Esophagus (tissue), 2 donors: ENCODE results near the gene YIF1A. TPM values are rescaled to one million over a fixed set of nuclear protein-coding genes. Genes with fewer than 3 reads are reported as not detected.
"Not testable (repeated sequence)": the region's sequence is repeated elsewhere in the genome, so short reads cannot be mapped to it uniquely, and the experiment has no call there.

Experiments used
- H3K27ac ChIP-seq, 2 donors: one replicate each; pipeline ENCODE4 v1.5.1; 2013; ENCODE audit warnings: low read depth in 2 of 2, mild to moderate bottlenecking in 2 of 2, inconsistent platforms in 1 of 2, low read length in 1 of 2, moderate library complexity in 1 of 2
- H3K27me3 ChIP-seq, 2 donors: one replicate each; pipeline ENCODE4 v1.6.1; 2013; ENCODE audit warnings: low read length in 2 of 2, control low read depth in 1 of 2, mild to moderate bottlenecking in 1 of 2; ENCODE audit not compliant: insufficient read depth in 2 of 2, control insufficient read depth in 1 of 2
- H3K36me3 ChIP-seq, 2 donors: one replicate each; pipeline ENCODE4 v1.6.1; 2013; ENCODE audit warnings: low read length in 1 of 2; ENCODE audit not compliant: control insufficient read depth in 2 of 2, insufficient read depth in 2 of 2
- H3K4me1 ChIP-seq, 2 donors: one replicate each; pipeline ENCODE4 v1.6.1; 2013; ENCODE audit warnings: low read length in 1 of 2; ENCODE audit not compliant: control insufficient read depth in 2 of 2, insufficient read depth in 2 of 2
- H3K4me3 ChIP-seq, 2 donors: one replicate each; pipeline ENCODE4 v1.5.1; 2013; ENCODE audit warnings: low read length in 2 of 2, mild to moderate bottlenecking in 2 of 2, low read depth in 1 of 2, moderate library complexity in 1 of 2
- H3K9me3 ChIP-seq, 2 donors: one replicate each; pipeline ENCODE4 v1.6.1; 2013; ENCODE audit warnings: mild to moderate bottlenecking in 2 of 2, low read depth in 1 of 2, low read length in 1 of 2, moderate library complexity in 1 of 2; ENCODE audit not compliant: control insufficient read depth in 2 of 2, insufficient read depth in 1 of 2
- WGBS, 2 donors: extraction: QIAGEN DNeasy Blood & Tissue Kit; methylation state at CpG; one replicate each; pipeline ENCODE4 v1.1.7; 2013; 5-methylcytosine and 5-hydroxymethylcytosine counted together
- polyA plus RNA-seq, 2 donors: library from polyadenylated mRNA; stranded (reverse); fragments of 200-250 nt; gene quantifications; one replicate each; pipeline ENCODE4 v1.2.3, GENCODE V29; 2013
- donor health status: healthy with polysubstance abuse.
- donor health status: Bipolar disorder and iron deficiency.

YIF1A gene
- polyA plus RNA-seq, 2 donors: 51.6 to 63.1 TPM

- WGBS, 2 donors: 76 to 79% methylated on average over 6 of the region's 6 CpGs
These were observed 35.9 kb downstream of the YIF1A start for GRCh38 chr11:66253081-66253480.

GRCh38 chr11:66251809-66252208 is 37.1 kb downstream of the YIF1A start:
- H3K27ac ChIP-seq: no peak overlapping the region
- no peak overlapping the region for H3K4me3 ChIP-seq
- WGBS, 2 donors: 72 to 82% methylated on average over 7 of the region's 7 CpGs
- no peaks in the 10 kb centered on the region for H3K9me3 ChIP-seq
- peaks cover 0 to 2% of the 10 kb centered on the region in 2 donors for H3K4me1 ChIP-seq
- peaks cover 0 to 1% of the 10 kb centered on the region in 2 donors for H3K36me3 ChIP-seq
- H3K27me3 ChIP-seq: no peaks in the 10 kb centered on the region

More at GRCh38 chr11:66253081-66253480, 35.9 kb downstream of the YIF1A start:
- not testable (repeated sequence) for H3K9me3 ChIP-seq, H3K4me1 ChIP-seq, H3K27me3 ChIP-seq, H3K27ac ChIP-seq, H3K36me3 ChIP-seq, H3K4me3 ChIP-seq

- Histone ChIP-seq H3K36me3 (peaks cover 0 to 12% of the 10 kb centered on the region in 2 donors), H3K9me3 (no peaks in the 10 kb centered on the region), H3K27me3 (no peaks in the 10 kb centered on the region), H3K27ac (no peak overlapping the region), H3K4me3 (no peak overlapping the region), H3K4me1 (no peaks in the 10 kb centered on the region)
- 88 to 89% methylated on average over 6 of the region's 6 CpGs for WGBS, 2 donors
These were observed 40.0 kb downstream of the YIF1A start for GRCh38 chr11:66248903-66249302.

- no peaks in the 10 kb centered on the region for H3K4me1 ChIP-seq
- no peaks in the 10 kb centered on the region for H3K9me3 ChIP-seq
- no peak overlapping the region for H3K4me3 ChIP-seq
- no peak overlapping the region for H3K27ac ChIP-seq
- 86 to 88% methylated on average over 3 of the region's 3 CpGs for WGBS, 2 donors
- no peaks in the 10 kb centered on the region for H3K27me3 ChIP-seq
- H3K36me3 ChIP-seq: peaks cover 0 to 18% of the 10 kb centered on the region in 2 donors
These were observed 41.1 kb downstream of the YIF1A start for GRCh38 chr11:66247801-66248200.

- 88 to 89% methylated on average over 4 of the region's 4 CpGs for WGBS, 2 donors
- H3K36me3 ChIP-seq: peaks cover 0 to 23% of the 10 kb centered on the region in 2 donors
- no peak overlapping the region for H3K4me3 ChIP-seq
- no peaks in the 10 kb centered on the region for H3K9me3 ChIP-seq
- H3K27me3 ChIP-seq: no peaks in the 10 kb centered on the region
- no peaks in the 10 kb centered on the region for H3K4me1 ChIP-seq
- H3K27ac ChIP-seq: no peak overlapping the region
These were observed 41.6 kb downstream of the YIF1A start for GRCh38 chr11:66247295-66247694.

GRCh38 chr11:66243782-66244535 is 45.0 kb downstream of the YIF1A start:
- Histone ChIP-seq H3K9me3 (no peaks in the 10 kb centered on the region), H3K36me3 (peaks cover 9 to 51% of the 10 kb centered on the region in 2 donors), H3K4me3 (no peak overlapping the region), H3K27ac (no peak overlapping the region), H3K27me3 (no peaks in the 10 kb centered on the region), H3K4me1 (no peaks in the 10 kb centered on the region)
- WGBS, 2 donors: 76 to 81% methylated on average over 13 of the region's 13 CpGs

GRCh38 chr11:66242095-66242765 is 46.7 kb downstream of the YIF1A start:
- WGBS, 2 donors: 76 to 77% methylated on average over 14 of the region's 14 CpGs
- Histone ChIP-seq H3K4me1 (no peaks in the 10 kb centered on the region), H3K27ac (no peak overlapping the region), H3K4me3 (no peak overlapping the region), H3K9me3 (no peaks in the 10 kb centered on the region), H3K36me3 (peaks cover 11 to 60% of the 10 kb centered on the region in 2 donors), H3K27me3 (no peaks in the 10 kb centered on the region)

GRCh38 chr11:66240781-66241136 is 48.2 kb downstream of the YIF1A start:
- no peaks in the 10 kb centered on the region for H3K4me1 ChIP-seq
- no peaks in the 10 kb centered on the region for H3K9me3 ChIP-seq
- 87% methylated on average over 9 of the region's 9 CpGs for whole genome bisulfite sequencing, 2 donors
- H3K27me3 ChIP-seq: no peaks in the 10 kb centered on the region
- H3K4me3 ChIP-seq: no peak overlapping the region
- H3K27ac ChIP-seq: no peak overlapping the region
- peaks cover 16 to 62% of the 10 kb centered on the region in 2 donors for H3K36me3 ChIP-seq

- Histone ChIP-seq H3K4me1 (no peaks in the 10 kb centered on the region), H3K4me3 (no peak overlapping the region), H3K27ac (no peak overlapping the region), H3K27me3 (no peaks in the 10 kb centered on the region), H3K9me3 (no peaks in the 10 kb centered on the region), H3K36me3 (peaks cover 21 to 62% of the 10 kb centered on the region in 2 donors)
- WGBS, 2 donors: 82 to 87% methylated on average over 22 to 25 of the region's 25 CpGs
These were observed 48.8 kb downstream of the YIF1A start for GRCh38 chr11:66239998-66240780.
